Measurements from ENCODE around the gene CCDC138.

The CCDC138 gene

GRCh38 chr2:108896741-108897140 is 110.2 kb downstream of the CCDC138 start:
- no peak for DNase-seq (ENCODE audit: low spot score)

DNA sequence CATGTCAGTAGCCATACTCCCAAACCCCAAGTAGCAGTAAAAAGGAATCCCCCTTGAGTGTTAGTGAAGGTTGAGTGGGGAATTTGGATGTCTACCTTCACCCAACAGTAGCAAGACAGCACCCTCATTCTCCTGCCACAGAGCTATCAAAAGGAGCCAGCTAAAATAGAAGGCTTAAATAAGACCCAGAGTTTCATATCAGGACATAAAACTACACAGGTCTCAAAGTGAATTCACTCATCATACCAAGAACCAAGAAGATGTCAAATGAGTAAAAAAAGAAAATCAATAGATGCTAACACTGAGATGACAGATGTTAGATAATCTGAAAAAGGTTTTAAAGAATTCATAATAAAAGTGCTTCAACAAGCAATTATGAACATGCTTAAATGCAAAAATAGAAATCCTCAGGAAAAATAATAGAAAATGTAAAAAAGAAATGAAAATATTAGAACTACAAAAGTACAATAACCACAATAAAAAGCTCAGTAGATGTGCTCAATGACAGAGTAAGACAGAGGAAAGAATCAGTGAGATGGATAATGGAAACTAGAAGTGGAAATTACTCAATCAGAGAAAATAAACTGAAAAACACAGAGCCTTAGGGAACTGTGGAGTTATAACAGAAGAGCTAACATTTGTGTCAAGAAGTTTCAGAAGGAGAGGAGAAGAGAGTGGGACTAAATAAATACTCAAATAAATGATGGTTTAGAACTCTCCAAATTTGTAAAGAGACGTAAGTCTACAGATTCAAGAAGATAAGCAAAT is 111.9 kb downstream of the CCDC138 start:
- DNase-seq (ENCODE audit: low spot score): no peak

- no peak for DNase-seq (ENCODE audit: low spot score)
These were observed 118.1 kb downstream of the CCDC138 start for GRCh38 chr2:108904680-108905079.

DNA sequence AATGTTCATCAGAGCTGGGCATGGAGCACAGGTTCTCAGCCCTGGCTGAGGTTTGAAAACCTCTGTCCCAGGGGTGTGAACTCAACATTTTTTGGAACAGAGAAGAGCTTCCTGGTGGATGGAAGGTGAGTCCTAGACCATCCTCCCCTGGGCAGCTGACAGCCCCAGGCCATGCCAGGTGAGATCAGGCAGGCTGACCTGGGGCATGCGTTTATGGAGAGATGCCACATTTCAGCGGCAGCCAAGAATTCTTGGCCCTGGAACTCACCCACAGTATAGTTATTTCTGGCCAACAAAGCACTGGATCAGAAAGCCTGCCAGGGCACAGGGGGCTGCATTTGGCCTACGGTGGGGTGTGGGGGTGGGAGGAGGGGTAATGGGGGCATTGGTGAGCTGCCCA is 118.6 kb downstream of the CCDC138 start:
- no peak for DNase-seq (ENCODE audit: low spot score)

DNA sequence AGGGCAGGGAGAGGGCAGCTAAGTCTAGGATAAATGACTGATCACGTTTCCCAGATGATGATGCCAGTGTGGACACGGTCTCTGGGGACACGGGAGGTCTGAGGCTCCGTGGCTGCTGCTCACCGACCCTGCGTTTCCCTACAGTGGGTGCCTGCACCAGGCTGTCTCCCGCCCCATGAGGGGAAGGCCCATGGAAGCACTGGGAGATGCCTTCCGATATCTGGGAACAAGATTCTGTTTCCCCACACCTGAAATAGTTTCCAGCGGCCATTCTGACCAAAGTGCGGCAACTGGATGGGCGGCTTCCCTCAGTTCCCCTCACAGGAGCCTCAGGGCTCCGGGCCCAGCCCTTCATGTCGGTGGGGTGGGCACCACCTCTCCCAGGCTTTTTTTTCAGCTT is 119.3 kb downstream of the CCDC138 start:
- DNase-seq (ENCODE audit: low spot score): no peak

GRCh38 chr2:108906403-108907077 is 120.0 kb downstream of the CCDC138 start:
- no peak for DNase-seq (ENCODE audit: low spot score)

DNA sequence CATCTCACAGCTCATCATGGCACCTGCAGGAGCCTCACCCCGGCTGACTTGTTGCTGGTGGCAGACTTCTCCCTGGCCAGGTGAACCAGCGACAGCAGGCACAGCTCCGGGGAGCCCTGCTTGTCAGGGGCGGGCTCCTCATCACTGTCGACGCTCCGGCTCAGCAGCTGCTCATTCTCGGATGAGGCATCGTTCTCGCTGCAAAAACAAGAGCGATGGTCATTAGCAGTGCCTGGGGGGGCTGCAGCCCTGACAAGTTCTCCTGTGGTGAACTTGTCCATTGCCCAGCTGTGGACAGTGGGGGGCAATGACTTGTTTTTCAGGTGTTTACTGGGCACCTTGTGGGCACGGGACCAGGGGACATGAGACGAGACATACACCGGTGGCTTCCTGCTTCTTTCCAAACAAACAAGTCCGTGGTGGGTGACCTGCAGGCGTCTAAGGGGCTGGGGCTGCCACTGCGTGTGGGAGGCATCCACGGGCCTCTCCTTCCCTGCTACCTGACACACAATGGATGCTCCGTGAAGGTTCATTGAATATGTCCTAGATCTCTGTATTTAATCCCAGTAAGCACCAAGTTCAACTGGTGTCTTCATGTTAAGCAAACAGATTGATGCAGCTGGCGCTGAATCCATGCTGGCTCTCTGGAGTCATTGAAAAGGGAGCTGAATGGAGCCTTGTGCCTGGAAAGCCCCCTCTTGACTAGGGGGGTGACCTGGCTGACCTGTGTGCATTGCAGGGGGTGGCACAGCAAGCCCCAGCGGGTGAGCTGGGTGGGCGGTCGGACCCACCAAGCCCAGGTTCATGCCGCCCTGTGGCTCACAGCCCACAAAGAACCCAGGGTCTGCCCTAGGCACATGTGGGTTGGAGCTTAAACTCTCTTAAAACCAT is 121.5 kb downstream of the CCDC138 start:
- peak; percentile 2 for DNase-seq (ENCODE audit: low spot score)

- no peak for DNase-seq (ENCODE audit: low spot score)
These were observed 122.1 kb downstream of the CCDC138 start for GRCh38 chr2:108908713-108909070.

DNA sequence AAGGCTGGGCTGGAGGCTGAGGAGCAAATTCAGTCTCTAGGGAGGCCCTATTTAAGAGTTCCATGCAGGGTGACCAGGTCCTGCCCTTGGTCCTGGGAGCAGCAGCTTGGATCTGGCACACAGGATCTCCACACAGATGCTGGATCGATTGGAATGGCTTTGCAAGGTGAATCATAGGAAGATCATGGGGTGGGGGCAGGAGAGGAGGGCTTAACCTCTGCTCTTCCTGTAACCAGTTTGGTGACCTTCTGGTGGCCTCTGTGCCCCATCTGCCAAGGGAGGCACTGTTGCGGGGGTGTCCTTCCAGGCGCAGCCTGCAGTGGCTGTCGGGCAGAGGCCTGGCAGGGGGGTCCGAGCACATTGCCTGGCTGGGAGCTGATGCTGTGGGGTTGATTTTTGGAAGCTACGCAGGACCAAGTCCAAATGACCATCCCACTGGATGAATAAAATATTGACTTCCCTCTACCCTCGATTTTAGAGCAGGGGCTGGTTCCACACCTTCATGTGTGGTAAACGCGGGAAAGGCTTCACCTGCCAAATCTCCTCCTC is 122.8 kb downstream of the CCDC138 start:
- DNase-seq (ENCODE audit: low spot score): no peak

GRCh38 chr2:108910011-108910431 is 123.5 kb downstream of the CCDC138 start:
- peak; percentile 8 for DNase-seq (ENCODE audit: low spot score)

DNA sequence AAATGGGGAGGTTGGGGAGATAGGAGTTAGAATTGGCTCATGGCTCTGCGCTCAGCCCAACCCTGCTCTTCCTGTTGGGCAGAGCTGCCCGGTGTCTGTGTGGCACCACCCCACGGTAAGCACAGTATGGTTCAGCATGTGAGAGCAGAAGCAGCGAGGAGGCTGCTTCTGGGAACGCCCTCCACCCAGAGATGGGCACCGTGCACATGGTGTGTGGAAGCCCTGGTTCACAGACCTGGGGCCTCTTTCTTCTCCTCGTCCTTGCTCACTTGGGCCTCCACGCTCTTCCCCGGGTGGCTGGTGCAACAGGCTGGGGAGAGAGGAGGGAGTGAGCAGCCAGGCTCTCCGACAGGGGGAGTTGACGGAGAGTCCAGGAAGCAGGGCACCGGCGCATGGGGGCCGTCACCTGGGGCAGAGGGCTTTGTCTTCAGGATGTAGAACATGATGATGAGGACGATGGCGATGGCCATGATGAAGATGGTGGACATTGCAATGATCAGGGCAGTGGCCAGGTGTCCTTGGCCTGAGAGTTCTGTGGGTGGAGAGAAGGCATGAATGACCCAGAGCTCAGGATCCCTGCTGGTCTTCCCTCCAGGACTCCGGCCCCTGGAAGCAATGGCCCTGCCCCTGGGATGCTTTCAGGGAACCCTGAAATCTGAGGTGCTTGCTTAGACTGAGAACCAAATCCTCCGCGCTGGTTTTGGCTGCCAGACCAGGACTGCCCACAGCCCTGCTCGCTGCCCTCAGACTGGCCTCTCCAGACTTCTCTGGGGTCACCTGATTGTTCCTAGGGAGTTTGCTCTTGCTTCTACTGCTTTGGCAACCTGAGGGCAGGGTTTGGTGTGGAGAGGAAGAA is 124.2 kb downstream of the CCDC138 start:
- no peak for DNase-seq (ENCODE audit: low spot score)

GRCh38 chr2:108911401-108911800 is 124.8 kb downstream of the CCDC138 start:
- no peak for DNase-seq (ENCODE audit: low spot score)

GRCh38 chr2:108911807-108912628 is 125.4 kb downstream of the CCDC138 start:
- DNase-seq (ENCODE audit: low spot score): no peak

GRCh38 chr2:108912629-108912902 is 126.0 kb downstream of the CCDC138 start:
- DNase-seq (ENCODE audit: low spot score): no peak

- no peak for DNase-seq (ENCODE audit: low spot score)
These were observed 129.7 kb downstream of the CCDC138 start for GRCh38 chr2:108916122-108916795.

- DNase-seq (ENCODE audit: low spot score): peak; percentile 20
These were observed 130.3 kb downstream of the CCDC138 start for GRCh38 chr2:108916796-108917421.

GRCh38 chr2:108917526-108917925 is 131.0 kb downstream of the CCDC138 start:
- no peak for DNase-seq (ENCODE audit: low spot score)

GRCh38 chr2:108918156-108918874 is 131.7 kb downstream of the CCDC138 start:
- no peak for DNase-seq (ENCODE audit: low spot score)

- DNase-seq (ENCODE audit: low spot score): no peak
These were observed 132.4 kb downstream of the CCDC138 start for GRCh38 chr2:108918941-108919341.
